Keratinocyte (primary cell): ENCODE data around the gene ARHGAP6.

Experiments used
- CTCF ChIP-seq, 3 experiments: IDR thresholded peaks in 1 of 3; conservative IDR thresholded peaks in 1 of 3; optimal IDR thresholded peaks in 1 of 3; 2 replicates in 2 of 3; 3 replicates in 1 of 3; pipeline versions ENCODE3 to v1.5.1; 2011; ENCODE audit warnings: low read length in 3 of 3, mild to moderate bottlenecking in 3 of 3, moderate library complexity in 2 of 3, control low read depth in 1 of 3, inconsistent platforms in 1 of 3; ENCODE audit not compliant: insufficient read depth in 2 of 3; ENCODE audit errors: extremely low read depth in 1 of 3
- EZH2 ChIP-seq: IDR thresholded peaks from one replicate; pipeline ENCODE4 v1.6.1; 2012; ENCODE audit warnings: inconsistent platforms, mild to moderate bottlenecking, low read length, moderate library complexity

DNA sequence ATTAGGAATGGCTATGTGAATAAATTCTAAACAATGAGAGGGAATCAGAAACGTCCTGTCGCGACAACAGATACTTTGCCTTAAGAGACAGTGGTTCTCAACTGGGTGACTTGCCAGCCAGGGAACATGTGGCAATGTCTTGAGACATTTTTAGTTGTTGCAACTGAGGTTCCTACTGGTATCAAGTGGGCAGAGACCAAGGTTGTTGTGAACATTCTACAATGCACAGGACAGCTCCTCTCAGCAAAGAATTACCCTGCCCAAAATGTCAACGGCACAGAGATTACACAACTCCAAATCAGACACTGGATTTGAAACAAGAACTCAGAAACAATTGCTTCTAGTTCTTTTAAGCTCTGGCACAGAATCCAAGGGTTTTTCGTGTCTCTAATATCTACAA lies 128.6 kb downstream of the ARHGAP6 start:
- TF ChIP-seq CTCF (optimal IDR thresholded peaks at IDR 0.05 in 1 of 3, IDR thresholded peaks at IDR 0.05 in 1 of 3, conservative IDR thresholded peaks at IDR 0.05 in 1 of 3; ENCODE audit: extremely low read depth in 1 of 3, insufficient read depth in 2 of 3, low read length in 3 of 3) (no peak), EZH2 (no peak)
